Measurements from ENCODE around the gene TMSB10. TPM values are rescaled to one million over a fixed set of nuclear protein-coding genes. Genes with fewer than 3 reads are reported as not detected.
"Not testable (repeated sequence)": the region's sequence is repeated elsewhere in the genome, so short reads cannot be mapped to it uniquely, and the experiment has no call there.

TMSB10 gene
- polyA plus RNA-seq, 3 donors, result 1,665 to 1,772 (median 1,732) TPM

GRCh38 chr2:84900971-84901370 is 4.5 kb upstream of the TMSB10 start:
- DNase-seq (ENCODE audit: low read depth in 3 of 3, low spot score in 2 of 3), result no peak

DNA sequence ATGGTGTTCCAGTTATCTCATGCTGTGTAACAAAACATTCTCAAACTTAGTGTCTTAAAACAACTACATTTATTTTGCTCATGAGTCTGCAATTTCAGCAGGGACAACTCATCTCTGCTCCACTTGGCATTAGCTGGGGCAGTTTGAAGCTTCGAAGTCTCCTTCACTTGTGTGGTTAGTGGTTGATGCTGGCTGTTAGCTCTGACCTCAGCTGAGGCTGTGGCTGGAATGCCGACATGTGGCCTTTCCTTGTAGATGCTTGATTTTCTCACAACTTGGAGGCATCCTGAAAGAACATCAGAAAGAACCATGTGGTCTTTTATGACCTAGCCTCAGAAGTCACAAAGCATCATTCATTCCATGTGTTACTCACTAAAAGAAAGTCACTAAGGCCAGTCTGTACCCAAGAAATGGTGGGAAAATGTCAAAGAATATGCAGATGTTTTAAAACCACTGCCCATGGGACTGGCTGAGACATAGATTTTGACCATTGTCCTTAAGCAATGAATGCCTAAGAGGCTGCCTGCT is 3.8 kb upstream of the TMSB10 start:
- DNase-seq (ENCODE audit: low read depth in 3 of 3, low spot score in 2 of 3), result no peak

DNA sequence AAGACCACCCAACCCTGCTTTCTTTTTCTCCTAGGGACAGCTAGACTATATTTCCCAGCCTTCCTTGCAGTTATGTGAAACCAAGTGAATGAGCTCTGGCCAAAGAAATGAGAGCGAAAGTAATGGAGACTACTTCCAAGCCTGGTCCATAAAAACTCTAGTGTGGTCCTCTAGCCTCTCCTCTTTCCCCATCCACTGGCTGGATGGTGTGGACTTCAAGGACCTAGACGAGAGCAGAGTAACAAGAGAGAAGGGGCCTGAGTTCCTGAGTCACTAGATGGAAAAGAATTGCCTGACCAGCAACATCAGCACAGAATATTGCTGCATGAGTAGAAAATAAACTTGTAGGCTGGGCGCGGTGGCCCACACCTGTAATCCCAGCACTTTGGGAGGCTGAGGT is 2.9 kb upstream of the TMSB10 start:
- DNase-seq (ENCODE audit: low read depth in 3 of 3, low spot score in 2 of 3), result no peak

- no peak for DNase-seq (ENCODE audit: low read depth in 3 of 3, low spot score in 2 of 3)
Observed at GRCh38 chr2:84904151-84904550, 1.3 kb upstream of the TMSB10 start.

GRCh38 chr2:84904717-84905174 is 710 bp upstream of the TMSB10 start:
- DNase-seq (ENCODE audit: low read depth in 3 of 3, low spot score in 2 of 3), result no peak

GRCh38 chr2:84906108-84906899 is 848 bp downstream of the TMSB10 start:
- no peak for DNase-seq (ENCODE audit: low read depth in 3 of 3, low spot score in 2 of 3)

DNA sequence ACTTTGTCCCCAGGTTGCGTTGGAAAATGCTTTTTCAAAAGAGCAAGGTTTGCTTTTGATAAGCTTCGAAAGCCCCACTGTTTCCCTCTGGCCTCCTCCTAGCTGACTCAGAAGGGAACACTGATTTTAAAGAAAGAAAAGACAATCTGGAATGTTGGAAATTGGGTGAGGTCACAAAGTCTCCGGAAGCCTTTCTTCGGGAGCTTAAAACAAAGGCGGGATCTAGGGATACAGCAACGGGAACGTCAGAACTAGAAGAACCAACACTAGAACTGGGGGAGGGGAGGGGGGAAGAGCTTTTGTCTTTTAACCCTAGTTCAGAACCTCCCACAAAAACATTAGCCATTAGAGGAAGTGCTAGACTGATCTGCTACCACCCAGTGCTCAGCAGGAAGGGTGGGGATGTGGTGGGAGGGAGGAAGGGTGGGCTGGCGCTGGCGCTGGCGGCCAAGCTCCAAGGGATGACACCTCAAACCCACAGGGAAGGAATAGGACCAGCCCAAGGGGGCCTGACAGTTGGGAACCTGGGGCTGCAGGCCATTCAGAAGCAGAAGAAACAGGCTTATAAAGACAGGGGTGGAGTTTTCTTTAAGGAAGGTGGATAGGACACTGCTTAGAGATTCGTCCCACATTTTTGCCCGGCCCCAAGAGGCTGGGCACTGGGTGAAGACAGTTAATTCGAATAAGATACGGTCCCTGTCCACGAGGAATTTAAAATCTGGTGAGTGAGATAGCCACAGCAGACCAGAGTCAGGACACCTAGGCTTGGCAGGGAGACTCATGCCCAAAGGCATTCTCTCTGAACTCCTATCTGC is 1.7 kb downstream of the TMSB10 start:
- no peak for DNase-seq (ENCODE audit: low read depth in 3 of 3, low spot score in 2 of 3)

DNA sequence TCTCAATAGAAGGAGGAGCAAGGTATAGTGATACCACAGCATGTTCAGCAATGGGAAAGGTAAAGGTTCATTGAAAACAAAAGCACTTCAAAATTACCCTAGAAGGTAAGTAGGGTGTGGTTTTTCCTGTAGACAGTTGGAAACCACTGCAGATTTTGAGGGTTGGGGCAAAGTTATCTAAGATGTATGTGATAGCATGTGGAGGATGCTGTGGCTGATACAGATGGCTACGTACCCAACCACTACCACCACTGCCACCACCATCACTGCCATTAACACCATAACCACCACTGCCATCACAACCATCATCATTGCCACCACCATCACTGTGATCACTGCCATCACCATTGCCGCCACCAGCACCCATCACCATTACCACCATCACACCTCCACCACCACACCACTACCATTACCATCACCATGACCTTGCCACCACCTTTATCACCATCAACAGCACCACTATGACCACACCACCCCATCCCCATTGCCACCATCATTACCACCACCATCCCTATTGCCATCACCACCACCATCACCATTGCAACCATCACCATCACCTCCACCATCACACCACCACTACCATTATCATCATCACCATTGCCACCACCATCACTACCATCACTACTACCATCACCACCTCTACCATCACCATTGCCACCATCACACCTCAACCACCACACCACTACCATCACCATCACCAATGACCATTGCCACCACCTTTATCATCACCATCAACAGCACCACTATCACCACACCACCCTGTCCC is 3.7 kb downstream of the TMSB10 start:
- no peak for DNase-seq (ENCODE audit: low read depth in 3 of 3, low spot score in 2 of 3)

- DNase-seq (ENCODE audit: low read depth in 3 of 3, low spot score in 2 of 3), result no peak
Observed at GRCh38 chr2:84911135-84911678, 5.8 kb downstream of the TMSB10 start.

DNA sequence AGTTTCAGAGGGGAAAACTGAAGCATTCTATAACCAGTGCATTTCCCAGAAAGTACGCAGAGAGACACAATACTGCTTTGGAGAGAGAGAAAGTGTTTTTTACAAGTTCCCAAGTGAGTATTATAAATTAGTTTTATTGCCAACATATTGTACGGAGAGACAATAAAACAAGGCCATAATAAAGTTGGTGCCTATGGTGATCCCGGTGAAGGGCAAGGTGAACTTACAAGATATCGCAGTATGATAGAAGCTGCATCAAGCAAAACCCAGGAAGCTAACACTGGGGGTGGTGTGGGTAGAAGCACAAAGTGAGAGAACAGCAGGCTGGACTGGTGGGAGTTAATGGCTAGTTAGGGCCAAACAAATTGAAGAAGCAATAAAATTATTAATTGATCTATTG is 7.5 kb downstream of the TMSB10 start:
- no peak for DNase-seq (ENCODE audit: low read depth in 3 of 3, low spot score in 2 of 3)

- DNase-seq (ENCODE audit: low read depth in 3 of 3, low spot score in 2 of 3), result no peak
Observed at GRCh38 chr2:84914334-84914733, 8.9 kb downstream of the TMSB10 start.

- not testable (repeated sequence) for DNase-seq (ENCODE audit: low read depth in 3 of 3, low spot score in 2 of 3)
Observed at GRCh38 chr2:84915675-84916074, 10.2 kb downstream of the TMSB10 start.

DNA sequence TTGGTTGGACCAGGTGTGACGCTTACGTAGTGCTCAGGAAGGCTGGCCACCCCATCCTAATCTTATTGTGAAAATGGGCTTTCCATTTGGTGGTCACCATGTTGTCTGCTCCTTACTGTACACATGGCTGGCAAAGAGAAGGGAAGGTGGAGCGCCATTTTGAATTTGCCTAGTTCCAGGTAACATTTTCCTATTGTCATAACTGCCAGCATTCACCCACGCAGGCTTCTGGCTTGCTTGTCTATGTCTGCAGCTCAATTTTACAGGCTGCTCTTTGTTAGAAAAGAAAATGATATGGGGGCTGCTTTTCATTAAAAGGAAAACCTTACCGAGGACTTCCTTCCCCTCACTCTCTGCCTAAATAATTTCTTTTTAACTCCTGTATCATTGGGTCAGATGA is 12.4 kb downstream of the TMSB10 start:
- not testable (repeated sequence) for DNase-seq (ENCODE audit: low read depth in 3 of 3, low spot score in 2 of 3)

DNA sequence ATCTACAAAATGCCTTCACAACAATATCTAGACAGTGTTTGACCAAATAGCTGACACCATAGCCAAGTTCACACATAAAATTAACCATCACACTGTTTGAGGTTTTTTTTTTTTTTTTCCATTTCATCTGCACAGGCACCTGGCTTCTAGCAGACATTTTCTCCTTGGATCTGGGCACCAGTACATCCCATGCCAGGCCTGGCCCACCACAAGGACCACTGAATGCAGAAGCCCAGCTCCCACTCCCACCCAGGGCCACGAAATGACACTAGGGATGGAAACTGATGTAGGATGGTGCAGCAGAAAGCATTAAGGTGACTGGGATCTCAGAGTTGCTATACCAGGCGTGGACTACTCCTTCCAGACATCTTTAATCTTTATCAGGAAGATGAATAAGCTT is 13.0 kb downstream of the TMSB10 start:
- DNase-seq (ENCODE audit: low read depth in 3 of 3, low spot score in 2 of 3), result no peak

DNA sequence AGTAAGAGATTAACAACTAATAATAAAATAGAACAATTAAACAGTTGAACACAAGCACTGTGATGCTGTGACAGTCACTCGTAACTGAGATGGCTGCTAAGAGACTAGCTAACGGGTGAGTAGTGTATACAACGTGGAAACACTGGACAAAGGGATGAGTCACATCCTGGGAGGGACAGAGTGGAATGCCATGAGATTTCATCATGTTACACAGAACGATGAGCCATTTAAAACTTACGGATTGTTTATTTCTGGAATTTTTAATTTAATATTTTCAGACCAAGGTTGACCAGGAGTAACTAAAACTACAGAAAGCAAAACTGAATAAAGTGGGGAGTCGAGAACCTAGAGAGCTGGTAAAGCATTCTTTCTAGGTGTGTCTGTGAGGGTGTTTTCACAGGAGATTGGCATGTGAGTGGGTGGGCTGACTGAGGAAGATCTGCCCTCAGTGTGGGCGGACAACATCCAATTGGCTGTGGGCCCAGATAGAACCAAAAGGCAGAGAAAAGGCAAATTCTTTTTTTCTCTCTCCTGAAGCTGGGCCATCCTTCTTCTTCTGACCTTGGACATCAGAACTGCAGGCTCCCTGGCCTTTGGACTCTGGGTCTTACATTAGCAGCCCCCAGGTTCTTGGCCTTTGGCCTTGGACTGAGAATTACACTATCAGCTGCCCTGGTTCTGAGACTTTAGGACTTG is 14.6 kb downstream of the TMSB10 start:
- DNase-seq (ENCODE audit: low read depth in 3 of 3, low spot score in 2 of 3), result no peak

- DNase-seq (ENCODE audit: low read depth in 3 of 3, low spot score in 2 of 3), result no peak
Observed at GRCh38 chr2:84923009-84923408, 17.6 kb downstream of the TMSB10 start.

DNA sequence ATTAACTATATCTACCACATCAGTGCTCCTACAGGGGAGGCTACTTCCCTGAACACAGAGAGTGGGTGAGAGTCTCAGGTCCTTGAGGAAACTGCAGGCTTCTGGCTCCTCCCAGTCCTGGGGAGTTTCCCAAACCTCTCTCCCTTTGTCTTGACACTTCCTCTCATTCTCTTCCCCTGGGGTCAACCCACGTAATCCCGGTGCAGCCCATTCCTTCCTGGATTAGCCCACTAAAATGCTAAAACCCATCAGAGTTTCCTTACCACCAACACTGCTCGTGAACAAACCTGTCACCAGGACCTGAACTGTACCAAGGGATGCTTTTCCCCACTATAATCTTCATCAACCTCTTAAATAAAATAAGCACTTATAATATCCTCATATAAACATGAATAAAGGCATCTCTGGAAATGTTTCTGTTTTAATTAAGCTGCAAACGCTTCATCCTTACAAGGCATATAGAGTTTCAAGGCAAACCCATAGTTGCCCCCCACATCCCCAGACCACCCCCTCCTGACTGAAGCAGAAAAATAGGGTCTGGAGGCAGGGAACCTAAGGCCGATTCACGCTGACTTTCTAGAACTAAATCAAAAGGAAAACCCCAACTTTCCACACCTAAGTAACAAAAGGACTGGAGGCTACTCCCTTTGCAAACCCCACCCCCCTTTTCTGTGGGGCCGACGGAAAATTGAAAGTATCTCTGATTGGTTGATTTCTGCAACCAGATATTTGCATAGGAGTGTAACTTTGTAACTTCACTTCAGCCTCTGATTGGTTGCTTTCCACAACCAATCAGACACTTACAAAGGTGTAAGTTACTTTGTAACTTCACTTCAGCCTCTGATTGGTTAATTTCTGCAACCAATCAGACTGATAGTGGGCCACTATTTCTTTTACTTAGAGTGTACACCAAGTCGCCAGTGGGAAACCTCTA is 19.0 kb downstream of the TMSB10 start:
- DNase-seq (ENCODE audit: low read depth in 3 of 3, low spot score in 2 of 3), result no peak

DNA sequence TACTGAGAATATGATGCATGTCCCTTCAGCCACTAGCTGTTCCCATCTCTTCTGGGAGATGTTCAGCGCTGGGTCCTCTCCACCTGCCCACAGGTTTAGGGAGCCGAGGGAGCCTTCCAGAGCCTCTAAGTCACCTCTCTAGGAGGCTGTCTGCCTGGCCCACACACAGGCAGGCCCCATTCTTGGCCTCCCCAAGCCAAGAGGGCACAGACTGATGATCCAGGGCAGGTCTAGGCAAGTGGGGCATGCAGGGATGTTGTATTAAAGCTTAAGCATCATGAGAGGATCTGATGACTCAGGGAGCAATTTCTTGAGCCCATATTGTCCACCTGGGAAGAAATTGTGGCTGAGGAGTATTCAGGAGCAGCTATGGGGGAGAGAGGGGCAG is 19.9 kb downstream of the TMSB10 start:
- DNase-seq (ENCODE audit: low read depth in 3 of 3, low spot score in 2 of 3), result no peak

Data from right renal cortex interstitium (tissue), 3 donors.